Stomach (tissue), 9 donors: ENCODE measurements around the gene CPLX3. TPM values are rescaled to one million over a fixed set of nuclear protein-coding genes. Genes with fewer than 3 reads are reported as not detected.

Experiments
- DNase-seq, 2 donors: peaks; one replicate each; pipeline versions ENCODE4 v3.0.0 to v3.0.0-alpha.2; 2013 to 2019
- H3K27ac ChIP-seq, 5 donors: fragments of 200-600 bp in 4 of 5; sonication (generic) in 4 of 5; one replicate each; pipeline ENCODE4 v1.5.1; 2013 to 2019; ENCODE audit warnings: mild to moderate bottlenecking in 1 of 5, moderate library complexity in 1 of 5
- H3K27me3 ChIP-seq, 3 donors: fragments of 200-600 bp; sonication (generic); one replicate each; pipeline ENCODE4 v1.5.1; 2017 to 2019; ENCODE audit warnings: mixed run types in 1 of 3
- H3K36me3 ChIP-seq, 4 donors: fragments of 200-600 bp; sonication (generic); 1 replicate in 3 of 4; 2 replicates in 1 of 4; pipeline ENCODE4 v1.5.1; 2016 to 2019
- H3K4me1 ChIP-seq, 4 donors: fragments of 200-600 bp; sonication (generic); one replicate each; pipeline ENCODE4 v1.5.1; 2016 to 2019
- H3K4me3 ChIP-seq, 4 donors: fragments of 200-600 bp; sonication (generic) in 3 of 4; one replicate each; pipeline ENCODE4 v1.5.1; 2016 to 2019; ENCODE audit warnings: mild to moderate bottlenecking in 1 of 4
- H3K9me3 ChIP-seq, 4 donors: fragments of 200-600 bp; sonication (generic); one replicate each; pipeline ENCODE4 v1.5.1; 2016 to 2019
- CTCF ChIP-seq, 7 experiments: fragments of 450-650 bp in 4 of 7; fragments of 200-600 bp in 3 of 7; sonication (generic) in 3 of 7; IDR thresholded peaks; one replicate each; pipeline ENCODE4 v1.5.1; 2016 to 2019; ENCODE audit warnings: antibody characterized with exemption in 7 of 7, control low read depth in 2 of 7, mild to moderate bottlenecking in 1 of 7
- EP300 ChIP-seq: sonication (generic); formaldehyde crosslinking; IDR thresholded peaks from one replicate; pipeline ENCODE4 v1.6.1; 2017; ENCODE audit warnings: antibody characterized with exemption
- POLR2A ChIP-seq, 4 donors: fragments of 450-650 bp; IDR thresholded peaks; one replicate each; pipeline ENCODE4 v1.6.1; 2016; ENCODE audit warnings: antibody characterized with exemption in 4 of 4, control low read depth in 2 of 4, mild to moderate bottlenecking in 1 of 4, moderate library complexity in 1 of 4
- POLR2AphosphoS5 ChIP-seq, 3 donors: sonication (generic); formaldehyde crosslinking; IDR thresholded peaks; one replicate each; pipeline ENCODE4 v1.6.1; 2016; ENCODE audit warnings: antibody characterized with exemption in 3 of 3
- WGBS, 5 donors: extraction: QIAGEN DNeasy Blood & Tissue Kit in 3 of 5; methylation state at CpG; one replicate each; pipeline versions ENCODE4 v1.1.5 to v1.1.7; 2013 to 2018; 5-methylcytosine and 5-hydroxymethylcytosine counted together
- intact Hi-C: fragments of 100-400 bp; cut with DNase I; formaldehyde crosslinking; loops from one replicate; pipeline ENCODE4 v1.15.1; 2023; ENCODE audit warnings: low total_unique reads
- polyA plus RNA-seq, 3 donors: library from polyadenylated mRNA; stranded (reverse); fragments of 200-250 nt; gene quantifications; one replicate each; pipeline ENCODE4 v1.2.3, GENCODE V29; 2013
- total RNA-seq, 5 donors: library from RNA; depleted of rRNA; stranded (reverse); fragments of >200 nt; gene quantifications; one replicate each; pipeline versions ENCODE4 v1.1.0 to v1.2.3, GENCODE V29; 2014 to 2016
- donor health status: healthy with polysubstance abuse.
- donor health status: Bipolar disorder and iron deficiency.
- donor health status: healthy.

CPLX3 gene
- total and polyA plus RNA-seq, 8 donors = 0.61 to 57.8 (median 19.4) TPM; not detected in 4

GRCh38 chr15:74788042-74788682, 38.3 kb upstream of the CPLX3 start:
- no peaks in the 10 kb centered on the region for H3K36me3 ChIP-seq
- H3K4me3 ChIP-seq = peak overlapping the region in 3 of 4 donors; percentile 21 to 46 (median 26)
- no peaks in the 10 kb centered on the region for H3K9me3 ChIP-seq
- peak overlapping the region; percentile 60 to 95 (median 89) for H3K27ac ChIP-seq
- peaks cover 92 to 100% (median 95%) of the 10 kb centered on the region in 4 donors for H3K4me1 ChIP-seq
- intact Hi-C loops = no loop called here
- no peaks in the 10 kb centered on the region for H3K27me3 ChIP-seq
- TF ChIP-seq POLR2AphosphoS5 (IDR thresholded peaks at IDR 0.05) (no peak), CTCF (IDR thresholded peaks at IDR 0.05) (no peak), POLR2A (IDR thresholded peaks at IDR 0.05) (no peak), EP300 (no peak)
- DNase-seq = no peak
- WGBS, 5 donors = 23 to 48% (median 39%) methylated on average over 6 to 7 of the region's 7 CpGs

GRCh38 chr15:74788683-74789151, 37.7 kb upstream of the CPLX3 start:
- Histone ChIP-seq H3K4me1 (peaks cover 90 to 100% (median 95%) of the 10 kb centered on the region in 4 donors), H3K36me3 (no peaks in the 10 kb centered on the region)
- intact Hi-C loops = no loop called here

GRCh38 chr15:74789171-74789631, 37.2 kb upstream of the CPLX3 start:
- intact Hi-C loops = no loop called here
- Histone ChIP-seq H3K27ac (peak overlapping the region; percentile 60 to 95 (median 89)), H3K4me3 (peak overlapping the region in 3 of 4 donors; percentile 21 to 46 (median 26)), H3K36me3 (no peaks in the 10 kb centered on the region), H3K4me1 (peaks cover 85 to 100% (median 93%) of the 10 kb centered on the region in 4 donors), H3K27me3 (no peaks in the 10 kb centered on the region), H3K9me3 (no peaks in the 10 kb centered on the region)
- DNase-seq = peak; percentile 75 to 80
- TF ChIP-seq POLR2AphosphoS5 (IDR thresholded peaks at IDR 0.05) (peak in 2 of 3 donors; percentile 4 to 6), EP300 (no peak)
- 15 to 43% (median 19%) methylated on average over 13 to 14 of the region's 14 CpGs for WGBS, 5 donors

More at GRCh38 chr15:74788683-74789151, 37.7 kb upstream of the CPLX3 start:
- 44 to 73% (median 50%) methylated on average over 9 of the region's 9 CpGs for WGBS, 5 donors
- TF ChIP-seq POLR2A (IDR thresholded peaks at IDR 0.05) (no peak), POLR2AphosphoS5 (IDR thresholded peaks at IDR 0.05) (no peak), CTCF (IDR thresholded peaks at IDR 0.05) (no peak), EP300 (no peak)
- DNase-seq = peak in 1 of 2 donors; percentile 44
- Histone ChIP-seq H3K27ac (peak overlapping the region; percentile 60 to 95 (median 89)), H3K4me3 (peak overlapping the region in 3 of 4 donors; percentile 21 to 46 (median 26)), H3K27me3 (no peaks in the 10 kb centered on the region), H3K9me3 (no peaks in the 10 kb centered on the region)

GRCh38 chr15:74789741-74790079, 36.7 kb upstream of the CPLX3 start:
- H3K27me3 ChIP-seq = no peaks in the 10 kb centered on the region
- WGBS, 5 donors = 16 to 29% (median 20%) methylated on average over 3 of the region's 3 CpGs
- no peaks in the 10 kb centered on the region for H3K9me3 ChIP-seq
- DNase-seq = no peak
- H3K27ac ChIP-seq = peak overlapping the region; percentile 60 to 95 (median 89)
- TF ChIP-seq EP300 = no peak
- no peak for TF ChIP-seq POLR2A (IDR thresholded peaks at IDR 0.05)
- no peak for TF ChIP-seq CTCF (IDR thresholded peaks at IDR 0.05)
- TF ChIP-seq POLR2AphosphoS5 (IDR thresholded peaks at IDR 0.05) = no peak
- intact Hi-C loops = no loop called here
- H3K4me3 ChIP-seq = peak overlapping the region in 3 of 4 donors; percentile 21 to 46 (median 26)
- H3K36me3 ChIP-seq = peaks cover 0 to 4% (median under 1%) of the 10 kb centered on the region in 4 donors
- peaks cover 80 to 98% (median 93%) of the 10 kb centered on the region in 4 donors for H3K4me1 ChIP-seq
